ENCODE data around the gene CFAP46.
A peak's percentile ranks its signal among the peaks of the same experiment; 100 is the strongest.

CFAP46 gene

DNA sequence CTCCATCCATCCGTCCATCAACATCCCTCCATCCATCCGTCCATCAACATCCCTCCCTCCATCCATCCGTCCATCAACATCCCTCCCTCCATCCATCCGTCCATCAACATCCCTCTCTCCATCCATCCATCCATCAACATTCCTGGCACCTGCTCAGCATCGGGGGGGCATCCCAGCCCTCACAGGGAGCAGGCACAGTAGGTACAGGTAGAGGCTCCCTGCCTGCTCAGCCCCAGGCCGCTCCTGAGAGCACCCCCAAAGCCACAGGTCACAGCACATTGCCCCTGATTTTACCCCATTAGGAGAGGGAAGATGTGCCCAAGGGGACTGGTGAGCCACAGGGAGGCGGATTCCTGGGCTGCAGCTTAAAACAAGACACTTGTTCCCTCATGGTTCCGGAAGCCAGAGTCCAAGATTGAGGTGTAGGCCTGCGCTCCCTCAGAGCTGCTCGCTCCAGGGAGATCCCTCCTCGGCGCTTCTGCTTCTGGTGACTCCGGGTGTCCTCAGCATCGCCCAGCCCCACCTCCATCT is 21.1 kb upstream of the CFAP46 start:
- Histone ChIP-seq H3K27me3 (peaks cover 85% of the 10 kb centered on the region), H3K9me3 (no peaks in the 10 kb centered on the region), H3K4me1 (ENCODE audit: control insufficient read depth in 1 of 2, insufficient read depth in 1 of 2, low read depth in 1 of 2, low read length in 1 of 2) (peaks cover 4 to 10% of the 10 kb centered on the region in 2 experiments), H3K36me3 (no peaks in the 10 kb centered on the region), H3K27ac (no peak overlapping the region), H3K4me3 (ENCODE audit: low read depth in 1 of 2, low read length in 1 of 2) (no peak overlapping the region)
- TF ChIP-seq, protein P1, sequence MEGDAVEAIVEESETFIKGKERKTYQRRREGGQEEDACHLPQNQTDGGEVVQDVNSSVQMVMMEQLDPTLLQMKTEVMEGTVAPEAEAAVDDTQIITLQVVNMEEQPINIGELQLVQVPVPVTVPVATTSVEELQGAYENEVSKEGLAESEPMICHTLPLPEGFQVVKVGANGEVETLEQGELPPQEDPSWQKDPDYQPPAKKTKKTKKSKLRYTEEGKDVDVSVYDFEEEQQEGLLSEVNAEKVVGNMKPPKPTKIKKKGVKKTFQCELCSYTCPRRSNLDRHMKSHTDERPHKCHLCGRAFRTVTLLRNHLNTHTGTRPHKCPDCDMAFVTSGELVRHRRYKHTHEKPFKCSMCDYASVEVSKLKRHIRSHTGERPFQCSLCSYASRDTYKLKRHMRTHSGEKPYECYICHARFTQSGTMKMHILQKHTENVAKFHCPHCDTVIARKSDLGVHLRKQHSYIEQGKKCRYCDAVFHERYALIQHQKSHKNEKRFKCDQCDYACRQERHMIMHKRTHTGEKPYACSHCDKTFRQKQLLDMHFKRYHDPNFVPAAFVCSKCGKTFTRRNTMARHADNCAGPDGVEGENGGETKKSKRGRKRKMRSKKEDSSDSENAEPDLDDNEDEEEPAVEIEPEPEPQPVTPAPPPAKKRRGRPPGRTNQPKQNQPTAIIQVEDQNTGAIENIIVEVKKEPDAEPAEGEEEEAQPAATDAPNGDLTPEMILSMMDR (IDR thresholded peaks at IDR 0.05): no peak

DNA sequence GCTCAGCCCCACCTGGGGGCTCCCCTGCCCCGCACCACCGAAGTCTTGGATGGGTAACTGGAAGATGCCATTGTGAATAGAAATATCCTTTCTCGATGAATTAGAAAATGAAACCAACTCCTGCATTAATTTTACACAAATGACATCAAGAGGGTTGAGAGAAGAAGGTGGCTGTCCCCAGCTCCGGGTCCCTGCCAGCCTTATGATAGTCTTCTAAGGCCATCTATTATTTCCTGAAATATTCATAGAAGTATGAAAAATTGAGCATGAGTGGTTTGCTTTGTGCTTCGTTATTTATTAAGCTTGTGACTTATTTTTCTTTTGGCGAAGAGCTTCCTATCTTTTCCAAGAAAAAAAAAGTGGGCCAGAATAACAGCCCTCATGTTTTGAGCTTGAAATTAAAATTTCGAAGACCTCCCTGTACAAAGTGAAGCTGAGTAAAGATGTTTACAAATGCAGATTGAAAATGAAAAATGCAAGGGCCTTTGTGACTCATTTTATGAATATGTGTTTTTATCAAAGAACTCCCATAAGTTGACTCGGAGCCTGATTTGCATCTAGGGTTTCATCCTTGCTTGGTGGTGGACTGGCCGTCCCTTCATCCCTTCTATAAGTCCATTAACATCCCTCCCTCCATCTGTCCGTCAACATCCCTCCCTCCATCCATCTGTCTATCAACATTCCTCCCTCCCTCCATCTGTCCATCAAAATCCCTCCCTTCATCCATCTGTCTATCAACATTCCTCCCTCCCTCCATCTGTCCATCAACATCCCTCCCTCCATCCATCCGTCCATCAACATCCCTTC is 20.5 kb upstream of the CFAP46 start:
- peaks cover 4 to 10% of the 10 kb centered on the region in 2 experiments for H3K4me1 ChIP-seq (ENCODE audit: control insufficient read depth in 1 of 2, insufficient read depth in 1 of 2, low read depth in 1 of 2, low read length in 1 of 2)
- no peaks in the 10 kb centered on the region for H3K9me3 ChIP-seq
- H3K4me3 ChIP-seq (ENCODE audit: low read depth in 1 of 2, low read length in 1 of 2): peak overlapping the region; percentile 48 to 60
- TF ChIP-seq, protein P1 (IDR thresholded peaks at IDR 0.05): no peak
- H3K36me3 ChIP-seq: no peaks in the 10 kb centered on the region
- no peak overlapping the region for H3K27ac ChIP-seq
- peaks cover 92% of the 10 kb centered on the region for H3K27me3 ChIP-seq

DNA sequence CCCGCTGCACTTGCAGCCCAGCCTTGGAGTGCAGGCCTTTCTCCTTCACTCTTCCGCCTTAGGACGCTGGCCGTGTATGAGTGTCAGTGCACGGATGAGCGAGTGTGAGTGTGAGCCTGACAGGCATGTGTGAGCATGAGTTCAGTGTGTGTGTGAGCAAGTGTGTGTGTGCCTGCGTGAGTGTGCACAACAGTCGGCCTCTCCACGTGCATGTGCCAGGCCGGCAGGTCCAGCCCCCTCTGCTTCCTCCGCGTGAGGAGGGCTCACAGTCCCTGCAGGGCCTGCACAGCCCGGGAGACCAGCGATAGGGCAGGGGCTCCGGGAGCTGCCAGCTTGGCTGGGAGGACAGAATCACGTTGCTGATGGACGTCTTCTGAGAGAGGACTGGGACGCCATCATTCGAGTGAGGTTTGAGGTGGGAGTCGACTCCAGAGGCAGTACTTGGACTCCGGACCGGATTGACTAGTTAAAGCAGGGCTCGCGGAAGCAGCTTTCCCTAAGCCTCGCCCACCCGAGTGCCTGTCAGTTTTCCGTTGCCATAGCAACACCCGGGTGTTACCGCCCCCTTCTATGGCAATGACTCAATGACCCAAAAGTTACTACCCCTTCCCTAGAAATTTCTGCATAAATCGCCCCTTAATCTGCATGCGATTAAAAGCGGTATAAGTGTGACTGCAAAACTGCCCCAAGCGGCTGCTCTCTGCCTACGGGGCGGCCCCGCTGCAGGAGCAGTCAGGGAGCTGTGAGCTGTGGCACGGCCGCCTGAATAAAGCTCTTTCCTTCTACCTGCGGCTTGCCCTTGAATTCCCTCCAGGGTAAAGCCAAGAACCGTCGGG is 19.6 kb upstream of the CFAP46 start:
- Histone ChIP-seq H3K9me3 (no peaks in the 10 kb centered on the region), H3K27ac (no peak overlapping the region), H3K27me3 (peaks cover 85% of the 10 kb centered on the region), H3K36me3 (no peaks in the 10 kb centered on the region), H3K4me1 (ENCODE audit: control insufficient read depth in 1 of 2, insufficient read depth in 1 of 2, low read depth in 1 of 2, low read length in 1 of 2) (peaks cover 0 to 5% of the 10 kb centered on the region in 2 experiments), H3K4me3 (ENCODE audit: low read depth in 1 of 2, low read length in 1 of 2) (peak overlapping the region; percentile 48 to 60)
- TF ChIP-seq, protein P1 (IDR thresholded peaks at IDR 0.05): no peak

DNA sequence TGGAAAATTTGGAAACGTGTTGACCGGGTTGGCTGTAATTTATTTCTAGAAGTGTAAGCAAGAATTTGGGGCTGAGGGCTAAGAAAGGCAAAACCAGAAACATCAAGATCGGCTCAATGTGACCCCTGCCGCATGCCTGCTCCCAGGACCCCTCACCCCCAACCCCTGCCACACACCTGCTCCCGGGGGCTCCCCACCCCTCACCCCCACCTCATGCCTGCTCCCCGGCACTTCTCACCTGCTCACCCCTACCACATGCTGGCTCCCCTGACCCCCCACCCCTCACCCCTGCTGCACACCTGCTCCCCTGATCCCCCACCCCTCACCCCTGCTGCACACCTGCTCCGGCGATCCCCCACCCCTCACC is 19.0 kb upstream of the CFAP46 start:
- peaks cover 79% of the 10 kb centered on the region for H3K27me3 ChIP-seq
- H3K4me3 ChIP-seq (ENCODE audit: low read depth in 1 of 2, low read length in 1 of 2): no peak overlapping the region
- H3K27ac ChIP-seq: no peak overlapping the region
- H3K4me1 ChIP-seq (ENCODE audit: control insufficient read depth in 1 of 2, insufficient read depth in 1 of 2, low read depth in 1 of 2, low read length in 1 of 2): peaks cover 0 to 5% of the 10 kb centered on the region in 2 experiments
- no peaks in the 10 kb centered on the region for H3K9me3 ChIP-seq
- TF ChIP-seq, protein P1 (IDR thresholded peaks at IDR 0.05): no peak
- no peaks in the 10 kb centered on the region for H3K36me3 ChIP-seq

DNA sequence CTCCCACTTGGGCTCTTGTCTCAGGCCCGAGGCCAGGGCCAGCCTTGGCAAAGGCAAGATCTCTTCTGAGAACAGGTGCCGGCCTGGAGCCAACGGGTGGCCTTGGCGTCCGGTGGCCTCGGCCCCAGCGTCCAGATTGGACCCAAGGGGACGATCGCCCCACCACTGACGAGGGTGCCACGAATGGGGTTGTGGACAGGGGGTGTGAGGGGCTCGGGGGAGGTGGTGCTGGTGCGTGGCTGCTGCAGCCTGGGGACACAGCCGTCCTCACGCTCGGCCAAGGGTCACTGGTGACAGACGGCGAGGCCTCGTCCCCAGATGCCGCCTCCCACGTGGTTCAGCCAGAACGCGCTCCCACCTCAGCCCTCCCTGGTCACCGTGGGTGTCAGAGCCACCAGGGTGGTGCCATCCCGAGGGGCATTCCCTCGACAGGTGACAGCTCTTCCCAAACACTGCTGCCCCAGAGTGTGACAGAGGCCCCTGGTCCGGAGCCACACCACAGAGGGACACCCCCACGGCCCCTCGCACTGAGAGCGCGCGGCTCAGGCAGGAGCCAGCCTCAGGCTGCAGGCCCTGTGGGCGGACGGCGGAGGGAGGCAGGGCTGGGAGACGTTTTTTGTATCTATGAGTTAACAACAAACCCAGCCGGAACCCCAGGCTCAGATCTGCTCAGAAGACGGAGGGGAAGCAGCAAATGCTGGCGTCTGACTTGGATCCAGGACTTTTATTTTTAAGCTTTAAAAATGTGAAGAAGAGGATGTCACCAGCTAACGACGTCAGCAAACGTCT is 18.5 kb upstream of the CFAP46 start:
- H3K9me3 ChIP-seq: no peaks in the 10 kb centered on the region

More for the DNA sequence above, 18.5 kb upstream of the CFAP46 start:
- TF ChIP-seq, protein P1 (IDR thresholded peaks at IDR 0.05): no peak
- Histone ChIP-seq H3K27me3 (peaks cover 73% of the 10 kb centered on the region), H3K4me1 (ENCODE audit: control insufficient read depth in 1 of 2, insufficient read depth in 1 of 2, low read depth in 1 of 2, low read length in 1 of 2) (peaks cover 0 to 5% of the 10 kb centered on the region in 2 experiments), H3K4me3 (ENCODE audit: low read depth in 1 of 2, low read length in 1 of 2) (no peak overlapping the region), H3K36me3 (no peaks in the 10 kb centered on the region), H3K27ac (no peak overlapping the region)

Data from neutrophil (primary cell).